ENCODE measurements around the gene KRTAP5-7. TPM values are rescaled to one million over a fixed set of nuclear protein-coding genes. Genes with fewer than 3 reads are reported as not detected.
"Not testable (repeated sequence)": the region's sequence is repeated elsewhere in the genome, so short reads cannot be mapped to it uniquely, and the experiment has no call there.

KRTAP5-7 gene
- total and polyA plus RNA-seq, 2 experiments from 2014 or later = not detected

DNA sequence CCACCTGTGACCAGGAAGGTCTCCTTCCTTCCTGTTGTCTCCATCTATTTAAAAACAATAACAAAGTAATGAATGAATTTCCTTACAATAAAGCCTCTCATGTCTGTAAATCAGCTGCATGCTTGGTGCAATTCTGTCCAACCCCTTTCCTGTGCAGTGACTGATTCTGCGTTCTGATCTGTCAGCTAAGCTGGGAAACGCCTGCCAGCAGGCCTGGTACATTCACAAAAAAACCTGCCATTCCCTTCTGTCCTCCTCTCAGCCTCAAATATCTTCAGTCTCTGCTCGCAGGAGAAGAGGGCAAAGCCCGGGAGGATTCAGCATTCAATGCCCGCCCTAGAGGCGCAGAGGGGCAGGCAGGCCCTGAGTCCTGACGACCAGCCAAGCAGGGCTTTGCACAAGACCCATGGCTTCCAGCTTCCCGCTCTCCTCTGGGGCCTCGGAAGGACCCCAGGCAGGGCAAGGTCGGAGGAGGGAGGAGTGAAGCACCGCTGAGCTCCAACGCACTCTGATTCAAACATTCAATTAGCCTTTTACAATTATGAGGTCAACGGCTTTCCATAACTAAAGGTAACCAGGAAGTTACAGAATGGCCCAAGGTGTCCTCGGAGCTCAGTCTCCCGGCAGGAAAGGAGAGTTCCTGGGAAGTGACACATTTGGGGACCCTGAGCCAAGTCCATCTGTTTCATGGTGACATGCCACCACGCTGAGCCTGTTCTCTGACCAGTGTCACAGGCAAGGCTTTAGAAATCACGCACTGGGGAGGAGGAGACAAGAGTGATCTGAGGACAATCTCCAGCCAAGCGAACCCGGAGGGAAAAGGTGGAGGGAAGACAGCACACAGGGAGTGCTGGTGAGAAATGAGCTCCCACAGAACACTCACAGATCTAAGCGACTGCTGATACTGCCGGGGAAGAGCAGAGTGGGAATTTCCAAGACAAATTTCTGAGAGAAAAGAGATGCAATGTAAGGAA lies 39.8 kb downstream of the KRTAP5-7 start:
- peaks cover 17% of the 10 kb centered on the region for H3K27me3 Mint-ChIP-seq (ENCODE audit: insufficient read depth, low read depth, poor library complexity)

DNA sequence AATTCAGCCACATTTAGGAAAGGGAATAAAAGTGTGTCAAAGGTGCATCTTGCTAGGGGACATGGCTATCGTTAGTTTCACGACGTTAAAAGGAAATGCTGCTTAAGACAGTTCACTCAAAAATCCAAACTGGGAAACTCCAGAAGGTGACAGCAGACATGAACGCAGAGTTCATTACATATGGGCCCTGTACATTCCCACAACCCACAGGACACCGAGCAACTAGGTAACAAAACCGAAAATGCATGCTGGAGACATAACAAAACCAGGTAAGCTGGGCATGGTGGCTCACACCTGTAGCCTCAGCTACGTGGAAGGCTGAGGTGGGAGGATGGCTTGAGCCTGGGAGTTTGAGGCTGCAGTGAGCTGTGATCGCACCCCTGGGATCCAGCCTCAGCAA lies 40.6 kb downstream of the KRTAP5-7 start:
- H3K36me3 ChIP-seq (ENCODE audit: insufficient read depth); H2AFZ ChIP-seq; H3K4me3 ChIP-seq; H3K27ac Mint-ChIP-seq; DNase-seq (ENCODE audit: low spot score); H4K20me1 ChIP-seq (replicated peaks; ENCODE audit: insufficient read depth); H3K4me2 ChIP-seq; H3K36me3 Mint-ChIP-seq (ENCODE audit: low read depth); ATAC-seq; H3K79me2 ChIP-seq (replicated peaks; ENCODE audit: insufficient read depth); H3K27me3 ChIP-seq (ENCODE audit: insufficient read depth); H3K9me2 ChIP-seq (ENCODE audit: insufficient read depth); H3K9me3 Mint-ChIP-seq; H3K27ac ChIP-seq (ENCODE audit: low read depth); H3K4me3 Mint-ChIP-seq; H3F3A ChIP-seq (replicated peaks; ENCODE audit: low read depth): not testable (repeated sequence)
- peaks cover 16% of the 10 kb centered on the region for H3K4me1 ChIP-seq (ENCODE audit: insufficient read depth)
- H3K27me3 Mint-ChIP-seq (ENCODE audit: insufficient read depth, low read depth, poor library complexity) = peaks cover 17% of the 10 kb centered on the region
- H3K4me1 Mint-ChIP-seq = peaks cover 44% of the 10 kb centered on the region

More for the DNA sequence above, 39.8 kb downstream of the KRTAP5-7 start:
- H3F3A ChIP-seq (replicated peaks; ENCODE audit: low read depth); H3K4me2 ChIP-seq; H4K20me1 ChIP-seq (replicated peaks; ENCODE audit: insufficient read depth); H3K36me3 ChIP-seq (ENCODE audit: insufficient read depth); H3K79me2 ChIP-seq (replicated peaks; ENCODE audit: insufficient read depth); H3K27me3 ChIP-seq (ENCODE audit: insufficient read depth); DNase-seq (ENCODE audit: low spot score); H3K9me3 Mint-ChIP-seq; H3K4me3 ChIP-seq; H3K9me2 ChIP-seq (ENCODE audit: insufficient read depth); H3K36me3 Mint-ChIP-seq (ENCODE audit: low read depth); H3K27ac ChIP-seq (ENCODE audit: low read depth); H3K4me3 Mint-ChIP-seq: not testable (repeated sequence)
- H3K27ac Mint-ChIP-seq = 0 out of 2 replicates have a peak overlapping the region, but pooled peaks have one; percentile 18
- ATAC-seq = peak; percentile 45
- Histone ChIP-seq H2AFZ (peak overlapping the region; percentile 78), H3K4me1 (ENCODE audit: insufficient read depth) (peaks cover 16% of the 10 kb centered on the region)
- peaks cover 44% of the 10 kb centered on the region for H3K4me1 Mint-ChIP-seq

DNA sequence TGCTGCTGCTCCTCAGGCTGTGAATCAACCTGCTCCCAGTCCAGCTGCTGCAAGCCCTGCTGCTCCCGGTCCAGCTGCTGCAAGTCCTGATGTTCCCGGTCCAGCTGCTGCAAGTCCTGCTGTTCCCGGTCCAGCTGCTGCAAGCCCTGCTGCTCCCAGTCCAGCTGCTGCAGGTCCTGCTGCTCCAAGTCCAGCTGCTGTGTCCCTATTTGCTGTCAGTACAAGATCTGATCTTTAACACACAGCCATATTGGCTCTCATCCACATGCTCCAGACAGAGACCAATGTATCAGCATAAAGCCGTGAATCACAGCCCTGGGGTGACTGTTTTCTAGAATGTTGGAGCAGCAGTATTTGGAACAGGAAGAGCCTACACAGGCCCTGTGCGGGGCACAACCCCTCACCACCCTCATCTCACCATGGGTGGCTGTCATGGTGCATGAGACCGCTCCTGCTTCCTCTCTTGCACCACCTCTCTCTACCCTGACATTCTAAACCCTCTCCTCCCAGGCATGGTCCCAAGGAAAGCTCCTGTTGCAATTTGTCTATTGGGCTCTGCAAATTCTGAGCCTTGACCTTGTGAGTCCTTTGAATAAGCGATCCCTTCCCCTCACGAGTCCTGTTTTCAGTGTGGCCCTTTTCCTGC lies 41.8 kb downstream of the KRTAP5-7 start:
- Mint-ChIP-seq H3K36me3 (ENCODE audit: low read depth) (no peaks in the 10 kb centered on the region; the same call in 2 of the 3 replicates), H3K9me3 (no peaks in the 10 kb centered on the region), H3K27ac (no peak overlapping the region), H3K27me3 (ENCODE audit: insufficient read depth, low read depth, poor library complexity) (peaks cover 20% of the 10 kb centered on the region), H3K4me3 (no peak overlapping the region), H3K4me1 (peaks cover 39% of the 10 kb centered on the region)
- no peaks in the 10 kb centered on the region for H3K36me3 ChIP-seq (ENCODE audit: insufficient read depth)
- peak; percentile 9; the same call in 2 of the 3 replicates for ATAC-seq
- H3K79me2 ChIP-seq (replicated peaks; ENCODE audit: insufficient read depth) = no peaks in the 10 kb centered on the region
- H3K9me2 ChIP-seq (ENCODE audit: insufficient read depth) = no peaks in the 10 kb centered on the region
- no peak overlapping the region for H2AFZ ChIP-seq
- H3K27ac ChIP-seq (ENCODE audit: low read depth) = no peak overlapping the region
- peaks cover 16% of the 10 kb centered on the region for H3K4me1 ChIP-seq (ENCODE audit: insufficient read depth)
- no peaks in the 10 kb centered on the region for H3F3A ChIP-seq (replicated peaks; ENCODE audit: low read depth)
- no peak overlapping the region for H3K4me3 ChIP-seq
- no peaks in the 10 kb centered on the region for H4K20me1 ChIP-seq (replicated peaks; ENCODE audit: insufficient read depth)
- H3K27me3 ChIP-seq (ENCODE audit: insufficient read depth) = no peaks in the 10 kb centered on the region
- no peak for DNase-seq (ENCODE audit: low spot score)
- H3K4me2 ChIP-seq = no peak overlapping the region
- TF ChIP-seq CREB1 (CRISPR knock-in tag; IDR thresholded peaks at IDR 0.05; ENCODE audit: low read depth) (no peak), EZH2 (IDR thresholded peaks at IDR 0.05; ENCODE audit: low read depth, unreplicated experiment) (no peak), EZH2phosphoT487 (IDR thresholded peaks at IDR 0.05; ENCODE audit: unreplicated experiment) (no peak), POLR2AphosphoS5 (IDR thresholded peaks at IDR 0.05; ENCODE audit: low read depth) (no peak), ZNF331 (CRISPR knock-in tag; IDR thresholded peaks at IDR 0.05; ENCODE audit: low read depth) (no peak), JUNB (IDR thresholded peaks at IDR 0.05; ENCODE audit: unreplicated experiment) (no peak), ZNF114 (CRISPR knock-in tag; IDR thresholded peaks at IDR 0.05) (no peak), STAT1 (IDR thresholded peaks at IDR 0.05; ENCODE audit: unreplicated experiment) (no peak), NANOG (IDR thresholded peaks at IDR 0.05; ENCODE audit: borderline replicate concordance) (no peak)
- TF ChIP-seq, protein P1, sequence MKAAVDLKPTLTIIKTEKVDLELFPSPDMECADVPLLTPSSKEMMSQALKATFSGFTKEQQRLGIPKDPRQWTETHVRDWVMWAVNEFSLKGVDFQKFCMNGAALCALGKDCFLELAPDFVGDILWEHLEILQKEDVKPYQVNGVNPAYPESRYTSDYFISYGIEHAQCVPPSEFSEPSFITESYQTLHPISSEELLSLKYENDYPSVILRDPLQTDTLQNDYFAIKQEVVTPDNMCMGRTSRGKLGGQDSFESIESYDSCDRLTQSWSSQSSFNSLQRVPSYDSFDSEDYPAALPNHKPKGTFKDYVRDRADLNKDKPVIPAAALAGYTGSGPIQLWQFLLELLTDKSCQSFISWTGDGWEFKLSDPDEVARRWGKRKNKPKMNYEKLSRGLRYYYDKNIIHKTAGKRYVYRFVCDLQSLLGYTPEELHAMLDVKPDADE (IDR thresholded peaks at IDR 0.05) = no peak
- TF ChIP-seq, protein P2, sequence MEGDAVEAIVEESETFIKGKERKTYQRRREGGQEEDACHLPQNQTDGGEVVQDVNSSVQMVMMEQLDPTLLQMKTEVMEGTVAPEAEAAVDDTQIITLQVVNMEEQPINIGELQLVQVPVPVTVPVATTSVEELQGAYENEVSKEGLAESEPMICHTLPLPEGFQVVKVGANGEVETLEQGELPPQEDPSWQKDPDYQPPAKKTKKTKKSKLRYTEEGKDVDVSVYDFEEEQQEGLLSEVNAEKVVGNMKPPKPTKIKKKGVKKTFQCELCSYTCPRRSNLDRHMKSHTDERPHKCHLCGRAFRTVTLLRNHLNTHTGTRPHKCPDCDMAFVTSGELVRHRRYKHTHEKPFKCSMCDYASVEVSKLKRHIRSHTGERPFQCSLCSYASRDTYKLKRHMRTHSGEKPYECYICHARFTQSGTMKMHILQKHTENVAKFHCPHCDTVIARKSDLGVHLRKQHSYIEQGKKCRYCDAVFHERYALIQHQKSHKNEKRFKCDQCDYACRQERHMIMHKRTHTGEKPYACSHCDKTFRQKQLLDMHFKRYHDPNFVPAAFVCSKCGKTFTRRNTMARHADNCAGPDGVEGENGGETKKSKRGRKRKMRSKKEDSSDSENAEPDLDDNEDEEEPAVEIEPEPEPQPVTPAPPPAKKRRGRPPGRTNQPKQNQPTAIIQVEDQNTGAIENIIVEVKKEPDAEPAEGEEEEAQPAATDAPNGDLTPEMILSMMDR (conservative IDR thresholded peaks at IDR 0.05; ENCODE audit: low read depth in 2 of 2) = no peak
